GM12801 (cell line): ENCODE data around the gene MAST3.

ENCODE experiments used
- TF ChIP-seq, protein P1 (sequence below): IDR thresholded peaks from one replicate; pipeline ENCODE4 v1.5.1; 2011; ENCODE audit warnings: control low read depth; ENCODE audit not compliant: insufficient read length; ENCODE audit errors: extremely low read depth

The MAST3 gene

DNA sequence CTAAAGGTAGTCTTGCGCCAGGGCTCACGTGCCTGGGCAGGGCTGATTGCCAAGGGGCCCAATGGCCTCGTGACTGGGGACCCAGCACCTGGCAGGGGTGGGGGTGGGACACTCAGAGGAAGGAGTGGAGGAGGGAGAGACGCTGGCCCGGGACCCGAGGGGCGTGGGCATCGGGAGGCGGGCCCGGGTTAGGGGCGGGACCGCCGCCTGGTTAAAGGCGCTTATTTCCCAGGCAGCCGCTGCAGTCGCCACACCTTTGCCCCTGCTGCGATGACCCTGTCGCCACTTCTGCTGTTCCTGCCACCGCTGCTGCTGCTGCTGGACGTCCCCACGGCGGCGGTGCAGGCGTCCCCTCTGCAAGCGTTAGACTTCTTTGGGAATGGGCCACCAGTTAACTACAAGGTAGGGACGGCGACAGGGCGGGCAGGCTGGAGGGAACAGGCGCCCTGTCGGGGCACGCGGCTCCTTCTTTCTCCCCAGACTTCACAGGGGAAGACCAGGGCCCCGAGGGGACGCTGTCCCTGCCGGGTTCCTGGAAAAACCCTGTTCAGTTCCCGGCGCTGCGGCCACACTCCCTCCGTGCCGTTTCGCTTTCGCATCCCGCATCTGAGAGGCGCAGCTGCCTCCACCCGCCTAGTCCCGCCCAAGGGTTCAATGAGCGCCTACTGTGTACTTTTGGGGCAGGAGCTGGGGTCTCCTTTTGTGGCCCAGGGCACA, 76.2 kb downstream of the MAST3 start, which contains the start of gene IFI30:
IFI30 (plus strand) TSS at position 242 of the 717 bp plus-strand sequence; CDS start at position 271, 29 bp downstream.
- TF ChIP-seq, protein P1, sequence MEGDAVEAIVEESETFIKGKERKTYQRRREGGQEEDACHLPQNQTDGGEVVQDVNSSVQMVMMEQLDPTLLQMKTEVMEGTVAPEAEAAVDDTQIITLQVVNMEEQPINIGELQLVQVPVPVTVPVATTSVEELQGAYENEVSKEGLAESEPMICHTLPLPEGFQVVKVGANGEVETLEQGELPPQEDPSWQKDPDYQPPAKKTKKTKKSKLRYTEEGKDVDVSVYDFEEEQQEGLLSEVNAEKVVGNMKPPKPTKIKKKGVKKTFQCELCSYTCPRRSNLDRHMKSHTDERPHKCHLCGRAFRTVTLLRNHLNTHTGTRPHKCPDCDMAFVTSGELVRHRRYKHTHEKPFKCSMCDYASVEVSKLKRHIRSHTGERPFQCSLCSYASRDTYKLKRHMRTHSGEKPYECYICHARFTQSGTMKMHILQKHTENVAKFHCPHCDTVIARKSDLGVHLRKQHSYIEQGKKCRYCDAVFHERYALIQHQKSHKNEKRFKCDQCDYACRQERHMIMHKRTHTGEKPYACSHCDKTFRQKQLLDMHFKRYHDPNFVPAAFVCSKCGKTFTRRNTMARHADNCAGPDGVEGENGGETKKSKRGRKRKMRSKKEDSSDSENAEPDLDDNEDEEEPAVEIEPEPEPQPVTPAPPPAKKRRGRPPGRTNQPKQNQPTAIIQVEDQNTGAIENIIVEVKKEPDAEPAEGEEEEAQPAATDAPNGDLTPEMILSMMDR: no peak

DNA sequence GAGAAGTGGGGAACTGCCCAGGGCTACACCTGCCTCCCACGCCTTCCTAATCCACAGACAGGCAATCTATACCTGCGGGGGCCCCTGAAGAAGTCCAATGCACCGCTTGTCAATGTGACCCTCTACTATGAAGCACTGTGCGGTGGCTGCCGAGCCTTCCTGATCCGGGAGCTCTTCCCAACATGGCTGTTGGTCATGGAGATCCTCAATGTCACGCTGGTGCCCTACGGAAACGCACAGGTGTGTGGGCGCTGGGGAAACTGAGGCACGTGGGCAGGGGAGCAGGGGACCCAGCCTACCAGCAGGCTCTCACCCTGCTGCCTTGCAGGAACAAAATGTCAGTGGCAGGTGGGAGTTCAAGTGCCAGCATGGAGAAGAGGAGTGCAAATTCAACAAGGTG, 77.4 kb downstream of the MAST3 start:
- TF ChIP-seq, protein P1: no peak

DNA sequence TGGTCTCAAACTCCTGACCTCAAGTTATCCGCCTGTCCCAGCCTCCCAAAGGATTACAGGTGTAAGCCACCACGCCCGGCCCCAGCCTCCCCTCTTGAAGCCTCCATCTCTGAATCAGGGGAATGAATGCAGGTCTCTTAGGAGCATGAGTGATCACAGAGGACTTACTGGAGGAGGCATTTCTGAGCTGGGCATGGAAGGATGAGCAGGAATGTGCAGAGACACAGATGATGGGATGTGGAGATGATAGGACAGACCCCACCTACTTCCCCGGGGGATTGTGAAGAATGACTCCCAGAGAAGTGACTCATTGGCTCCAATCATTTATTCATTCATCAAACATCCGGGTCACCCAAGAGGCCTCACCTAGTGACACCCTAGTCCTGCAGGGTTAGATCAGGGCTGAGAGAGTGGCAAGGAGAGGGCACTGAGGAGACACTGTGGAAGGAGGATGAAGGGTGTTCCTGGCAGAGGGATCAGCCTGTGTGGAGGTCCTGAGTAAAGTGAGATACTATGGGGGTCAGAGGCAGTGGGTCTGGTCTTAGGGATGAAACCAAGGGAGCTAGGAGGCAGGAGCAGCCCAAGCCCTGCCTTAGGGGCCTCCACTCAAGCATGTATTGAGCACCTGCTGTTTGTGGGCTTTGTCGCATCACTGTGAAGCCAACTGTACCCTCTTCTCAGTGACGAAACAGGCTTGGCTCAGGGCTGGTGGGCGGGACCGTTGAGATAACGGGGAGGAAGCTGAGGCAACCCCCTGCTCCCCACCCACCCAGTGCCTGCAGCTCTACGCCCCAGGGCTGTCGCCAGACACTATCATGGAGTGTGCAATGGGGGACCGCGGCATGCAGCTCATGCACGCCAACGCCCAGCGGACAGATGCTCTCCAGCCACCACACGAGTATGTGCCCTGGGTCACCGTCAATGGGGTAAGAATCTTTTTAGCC, 79.1 kb downstream of the MAST3 start:
- TF ChIP-seq, protein P1: no peak

DNA sequence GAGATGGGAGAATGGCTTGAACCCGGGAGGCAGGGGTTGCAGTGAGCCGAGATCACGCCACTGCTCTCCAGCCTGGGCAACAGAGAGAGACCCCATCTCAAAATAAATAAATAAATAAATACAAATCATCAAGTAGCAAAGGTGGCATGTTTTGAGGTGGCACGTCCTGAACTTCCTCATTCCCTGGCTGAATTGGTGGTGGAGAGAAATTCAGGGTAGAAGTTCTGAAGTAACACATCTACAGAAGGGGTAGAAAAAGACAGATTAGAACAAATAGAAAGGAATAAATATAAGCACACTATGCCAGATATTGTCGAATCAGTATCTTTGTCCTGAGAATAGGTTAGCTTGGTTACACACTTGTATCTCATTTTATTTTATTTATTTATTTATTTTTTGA, 82.4 kb downstream of the MAST3 start:
- TF ChIP-seq, protein P1: no peak

DNA sequence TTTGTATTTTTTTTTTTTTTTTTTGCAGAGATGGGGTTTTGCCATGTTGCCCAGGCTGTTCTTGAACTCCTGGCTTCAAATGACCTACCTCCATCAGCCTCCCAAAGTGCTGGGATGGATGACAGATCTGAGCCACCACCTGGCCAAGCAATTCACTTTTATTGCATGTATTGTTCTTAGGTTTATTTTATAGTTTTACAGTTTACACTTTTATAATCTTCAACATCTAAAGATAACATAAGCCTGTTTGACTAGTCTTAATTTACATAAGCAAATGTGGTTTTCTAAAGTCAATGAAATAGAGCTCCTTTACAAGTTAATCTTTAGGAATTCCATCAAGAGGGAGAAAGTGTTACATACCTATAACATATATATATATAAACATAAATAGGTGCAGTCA, 86.0 kb downstream of the MAST3 start:
- TF ChIP-seq, protein P1: no peak

DNA sequence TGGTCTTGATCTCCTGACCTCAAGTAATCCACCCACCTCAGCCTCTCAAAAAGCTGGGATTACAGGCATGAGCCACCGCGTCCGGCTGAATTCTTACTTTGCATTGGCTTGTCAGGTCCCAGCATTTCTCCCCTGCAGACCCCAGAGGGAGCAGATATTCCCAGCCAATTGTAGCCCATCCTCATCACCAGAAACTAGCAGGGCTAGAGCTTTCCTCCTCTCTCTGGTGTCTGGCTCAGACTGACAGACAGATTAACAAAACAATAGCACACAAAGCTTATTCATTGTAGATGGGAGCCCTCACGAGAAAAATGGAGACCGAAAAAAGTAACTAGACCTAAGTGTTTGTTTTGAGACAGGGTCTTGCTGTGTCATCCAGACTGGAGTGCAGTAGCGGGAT, 88.0 kb downstream of the MAST3 start:
- TF ChIP-seq, protein P1: no peak

DNA sequence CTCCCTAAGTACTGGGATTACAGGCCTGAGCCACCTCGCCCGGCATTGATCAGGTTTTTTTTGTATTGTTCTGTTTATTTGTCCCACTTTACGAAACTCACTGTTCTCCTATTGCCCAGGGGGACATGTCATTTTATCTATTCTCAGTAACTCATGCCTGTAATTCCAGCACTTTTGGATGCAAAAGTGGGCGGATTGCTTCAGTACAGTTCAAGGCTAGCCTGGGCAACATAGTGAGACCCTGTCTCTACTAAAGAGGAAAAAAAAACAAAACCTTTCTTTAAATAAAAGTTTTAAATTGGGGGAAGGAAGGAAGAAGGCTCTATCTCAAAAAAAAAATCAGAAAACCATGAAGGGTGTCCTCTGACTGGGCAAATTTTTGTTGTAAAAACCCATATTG, 92.7 kb downstream of the MAST3 start:
- TF ChIP-seq, protein P1: no peak
